ENCODE data around the gene DLGAP1.

GRCh38 chr18:3451183-3451988 lies 1003.7 kb downstream of the DLGAP1 start:
- TF ChIP-seq POLR2AphosphoS5 (IDR thresholded peaks at IDR 0.05; ENCODE audit: low read depth, low read length) = peak; percentile 77
- no peak for TF ChIP-seq FOSL2 (IDR thresholded peaks at IDR 0.05; ENCODE audit: borderline replicate concordance, low read depth)
- peak; percentile 56 for TF ChIP-seq TAF1 (IDR thresholded peaks at IDR 0.05; ENCODE audit: borderline replicate concordance, low read depth, low read length)
- no peak for TF ChIP-seq CTCF (IDR thresholded peaks at IDR 0.05)
- no peak for TF ChIP-seq MAX (IDR thresholded peaks at IDR 0.05; ENCODE audit: low read depth)
